K562 (cell line): Measurements from ENCODE around the gene STX11. TPM values are rescaled to one million over a fixed set of nuclear protein-coding genes. Genes with fewer than 3 reads are reported as not detected.

Source experiments
- ARID2 ChIP-seq: fragments of 450-650 bp; IDR thresholded peaks from 2 replicates; pipeline ENCODE4 v1.6.1; 2017; ENCODE audit warnings: antibody characterized with exemption, mild to moderate bottlenecking
- BRF1 ChIP-seq: IDR thresholded peaks from 3 replicates; pipeline ENCODE4 v1.6.1; 2011; ENCODE audit warnings: borderline replicate concordance, mild to moderate bottlenecking; ENCODE audit not compliant: insufficient read length; ENCODE audit errors: extremely low read depth
- CHCHD3 ChIP-seq: fragments of 250-450 bp; sonication (Bioruptor Pico); IDR thresholded peaks from 2 replicates; pipeline ENCODE4 v2.1.2; 2022; ENCODE audit warnings: mild to moderate bottlenecking
- E2F3 ChIP-seq: fragments of 250-450 bp; sonication (Bioruptor Pico); IDR thresholded peaks from 2 replicates; pipeline ENCODE4 v1.4.0; 2020; ENCODE audit warnings: mild to moderate bottlenecking
- EWSR1 ChIP-seq: fragments of 450-650 bp; IDR thresholded peaks from 2 replicates; pipeline ENCODE4 v1.6.1; 2018; ENCODE audit warnings: borderline replicate concordance, mild to moderate bottlenecking, low read depth, moderate library complexity; ENCODE audit not compliant: partially characterized antibody
- MCM7 ChIP-seq, 2 experiments: fragments of 450-650 bp; IDR thresholded peaks; 2 replicates each; pipeline ENCODE4 v1.6.1; 2016 to 2018
- MNT ChIP-seq, 2 experiments: fragments of 450-650 bp; conservative IDR thresholded peaks; 2 replicates each; pipeline ENCODE4 v1.6.1; 2017; ENCODE audit warnings: mild to moderate bottlenecking in 2 of 2, moderate library complexity in 2 of 2
- MYNN ChIP-seq, 2 experiments: sonication (generic); formaldehyde crosslinking in 1 of 2; IDR thresholded peaks; 2 replicates each; pipeline versions ENCODE4 v1.5.0 to v1.6.1; 2016 to 2020; ENCODE audit warnings: antibody characterized with exemption in 1 of 2, missing genetic modification reagents in 1 of 2
- POLR3A ChIP-seq: IDR thresholded peaks from 2 replicates; pipeline ENCODE4 v1.6.1; 2011; ENCODE audit warnings: borderline replicate concordance, mild to moderate bottlenecking, moderate library complexity; ENCODE audit not compliant: insufficient read length, insufficient read depth; ENCODE audit errors: extremely low read depth
- PRMT5 ChIP-seq: sonication (generic); formaldehyde crosslinking; IDR thresholded peaks from 2 replicates; pipeline ENCODE4 v1.5.0; 2020; ENCODE audit warnings: missing genetic modification reagents
- PTRF ChIP-seq: fragments of 450-650 bp; IDR thresholded peaks from 2 replicates; pipeline ENCODE4 v1.6.1; 2016; ENCODE audit warnings: mild to moderate bottlenecking, missing genetic modification characterization, missing compliant biosample characterization
- SMAD4 ChIP-seq: fragments of 250-450 bp; sonication (Bioruptor Pico); conservative IDR thresholded peaks from 2 replicates; pipeline ENCODE4 v1.8.0; 2021; ENCODE audit warnings: inconsistent platforms, mild to moderate bottlenecking, moderate library complexity
- SMARCE1 ChIP-seq: fragments of 450-650 bp; IDR thresholded peaks from 2 replicates; pipeline ENCODE4 v1.7.1; 2016; ENCODE audit warnings: mild to moderate bottlenecking
- VEZF1 ChIP-seq: fragments of 200-800 bp; sonication (Bioruptor generic); IDR thresholded peaks from 2 replicates; pipeline ENCODE4 v1.6.1; 2017; ENCODE audit warnings: missing genetic modification characterization, missing compliant biosample characterization
- ZNF174 ChIP-seq: fragments of 250-450 bp; sonication (Bioruptor Pico); IDR thresholded peaks from 2 replicates; pipeline ENCODE4 v1.4.0; 2020; ENCODE audit warnings: mild to moderate bottlenecking
- ZNF584 ChIP-seq: fragments of 200-800 bp; sonication (Bioruptor generic); IDR thresholded peaks from 2 replicates; pipeline ENCODE4 v1.6.1; 2016; ENCODE audit warnings: low read depth, mild to moderate bottlenecking, missing genetic modification characterization, missing compliant biosample characterization
- ZNF75A ChIP-seq: fragments of 450-650 bp; formaldehyde crosslinking; IDR thresholded peaks from 2 replicates; pipeline ENCODE4 v1.4.0; 2020; ENCODE audit warnings: mild to moderate bottlenecking
- ZNF79 ChIP-seq: fragments of 250-450 bp; sonication (Bioruptor Pico); IDR thresholded peaks from 2 replicates; pipeline ENCODE4 v1.4.0; 2020; ENCODE audit warnings: low read depth, mild to moderate bottlenecking, moderate library complexity
- ZSCAN32 ChIP-seq: fragments of 450-650 bp; formaldehyde crosslinking; IDR thresholded peaks from 2 replicates; pipeline ENCODE4 v1.4.0; 2020; ENCODE audit warnings: mild to moderate bottlenecking, moderate library complexity
- polyA plus RNA-seq, 8 experiments: library from polyadenylated mRNA; depleted of rRNA in 4 of 8; stranded (reverse) in 5 of 8; unstranded in 3 of 8; fragments of >200 nt; fragmentation: Nextera tagmentation in 2 of 8; fragmentation: Illumina TruSeq in 1 of 8; extraction: Ambion mirVana in 2 of 8; extraction: Trizol in 1 of 8; gene quantifications; 2 replicates each; pipeline versions ENCODE4 v1.2.1 to v1.2.3, GENCODE V29; 2011 to 2014; ENCODE audit warnings: inconsistent platforms in 1 of 8, missing spikeins in 1 of 8
- total RNA-seq, 7 experiments: library from RNA; depleted of rRNA in 6 of 7; stranded (reverse); fragments of >200 nt in 6 of 7; fragmentation: Illumina TruSeq in 2 of 7; extraction: Trizol in 2 of 7; gene quantifications; 2 replicates each; pipeline versions ENCODE4 v1.2.1 to v1.2.3, GENCODE V29; 2011 to 2021; ENCODE audit warnings: low replicate concordance in 1 of 7
- TF ChIP-seq, protein P1 (sequence below): fragments of 450-650 bp; IDR thresholded peaks from 2 replicates; pipeline ENCODE4 v1.6.1; 2016; ENCODE audit warnings: borderline replicate concordance
- TF ChIP-seq, protein P2 (sequence below): fragments of 450-650 bp; formaldehyde crosslinking; IDR thresholded peaks from 2 replicates; pipeline ENCODE4 v1.4.0; 2022; ENCODE audit warnings: mild to moderate bottlenecking, moderate library complexity

STX11 gene
- total and polyA plus RNA-seq, 9 of the 15 experiments (the other 6 are each of a cell fraction or from before 2014, with no cell fraction given) = 0.06 to 0.73 (median 0.40) TPM

DNA sequence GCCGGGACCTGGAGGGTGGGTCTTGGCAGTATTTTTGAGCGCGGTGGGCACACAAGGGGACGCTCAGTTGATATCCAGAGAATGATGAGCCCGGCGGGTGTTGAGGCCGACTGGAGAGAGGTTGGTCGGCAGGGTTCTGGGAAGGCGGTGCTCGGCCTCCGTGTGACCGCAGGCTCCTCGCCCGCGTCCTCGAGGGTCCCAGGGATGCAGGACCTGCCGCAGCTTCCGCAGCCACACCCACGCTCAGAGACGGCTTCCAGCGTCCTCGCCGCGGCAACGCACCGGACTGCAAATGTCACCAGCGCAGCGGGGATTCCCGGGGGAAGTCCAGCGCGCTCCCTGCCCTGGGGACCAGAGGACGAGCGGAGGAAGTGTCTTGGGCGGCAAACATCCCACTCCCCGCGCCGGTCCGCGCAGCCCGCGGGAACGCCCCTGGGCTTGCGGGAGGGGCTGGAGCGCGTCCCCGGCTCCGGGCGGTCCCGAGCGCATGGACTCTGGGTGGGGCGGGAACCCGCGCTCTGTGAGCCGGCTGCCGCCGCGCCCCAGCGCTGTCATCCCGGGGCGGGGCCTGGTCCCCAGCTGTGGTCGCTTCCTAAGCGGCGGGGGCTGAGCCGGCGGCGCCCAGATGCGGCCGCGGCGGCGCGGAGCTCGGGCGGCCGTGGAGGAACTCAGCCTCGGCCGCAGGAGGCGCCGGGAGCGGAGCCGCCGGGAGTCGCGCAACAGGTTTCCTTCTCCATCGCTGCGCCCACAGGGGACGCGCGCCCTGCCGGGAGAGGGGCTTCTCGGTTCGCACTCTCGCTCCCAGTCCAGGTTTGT, at the start of gene STX11 (continued):
- TF ChIP-seq, protein P1, sequence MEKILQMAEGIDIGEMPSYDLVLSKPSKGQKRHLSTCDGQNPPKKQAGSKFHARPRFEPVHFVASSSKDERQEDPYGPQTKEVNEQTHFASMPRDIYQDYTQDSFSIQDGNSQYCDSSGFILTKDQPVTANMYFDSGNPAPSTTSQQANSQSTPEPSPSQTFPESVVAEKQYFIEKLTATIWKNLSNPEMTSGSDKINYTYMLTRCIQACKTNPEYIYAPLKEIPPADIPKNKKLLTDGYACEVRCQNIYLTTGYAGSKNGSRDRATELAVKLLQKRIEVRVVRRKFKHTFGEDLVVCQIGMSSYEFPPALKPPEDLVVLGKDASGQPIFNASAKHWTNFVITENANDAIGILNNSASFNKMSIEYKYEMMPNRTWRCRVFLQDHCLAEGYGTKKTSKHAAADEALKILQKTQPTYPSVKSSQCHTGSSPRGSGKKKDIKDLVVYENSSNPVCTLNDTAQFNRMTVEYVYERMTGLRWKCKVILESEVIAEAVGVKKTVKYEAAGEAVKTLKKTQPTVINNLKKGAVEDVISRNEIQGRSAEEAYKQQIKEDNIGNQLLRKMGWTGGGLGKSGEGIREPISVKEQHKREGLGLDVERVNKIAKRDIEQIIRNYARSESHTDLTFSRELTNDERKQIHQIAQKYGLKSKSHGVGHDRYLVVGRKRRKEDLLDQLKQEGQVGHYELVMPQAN = no peak
- no peak for TF ChIP-seq ARID2
- no peak for TF ChIP-seq E2F3 (CRISPR knock-in tag)
- no peak for TF ChIP-seq SMARCE1
- no peak for TF ChIP-seq CHCHD3
- peak in 1 of 2 experiments; percentile 55; a peak in 1 of 4 replicates for TF ChIP-seq MNT (conservative IDR thresholded peaks at IDR 0.05)
- TF ChIP-seq VEZF1 = peak; percentile 90
- no peak for TF ChIP-seq ZNF79 (CRISPR knock-in tag)
- no peak for TF ChIP-seq PTRF (tag)
- no peak for TF ChIP-seq ZNF75A (CRISPR knock-in tag)
- no peak for TF ChIP-seq MYNN (IDR thresholded peaks at IDR 0.05)
- no peak for TF ChIP-seq MYNN (CRISPR knock-in tag; IDR thresholded peaks at IDR 0.05)
- TF ChIP-seq ZNF584 (CRISPR knock-in tag) = no peak
- TF ChIP-seq SMAD4 (CRISPR knock-in tag) = peak; percentile 63
- TF ChIP-seq BRF1 = no peak
- TF ChIP-seq, protein P2, sequence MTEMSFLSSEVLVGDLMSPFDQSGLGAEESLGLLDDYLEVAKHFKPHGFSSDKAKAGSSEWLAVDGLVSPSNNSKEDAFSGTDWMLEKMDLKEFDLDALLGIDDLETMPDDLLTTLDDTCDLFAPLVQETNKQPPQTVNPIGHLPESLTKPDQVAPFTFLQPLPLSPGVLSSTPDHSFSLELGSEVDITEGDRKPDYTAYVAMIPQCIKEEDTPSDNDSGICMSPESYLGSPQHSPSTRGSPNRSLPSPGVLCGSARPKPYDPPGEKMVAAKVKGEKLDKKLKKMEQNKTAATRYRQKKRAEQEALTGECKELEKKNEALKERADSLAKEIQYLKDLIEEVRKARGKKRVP (CRISPR knock-in tag) = no peak
- no peak for TF ChIP-seq ZSCAN32 (CRISPR knock-in tag)
- no peak for TF ChIP-seq EWSR1
- no peak for TF ChIP-seq ZNF174 (CRISPR knock-in tag)
- TF ChIP-seq POLR3A = no peak
- TF ChIP-seq MCM7 (IDR thresholded peaks at IDR 0.05) = no peak
- TF ChIP-seq PRMT5 (CRISPR knock-in tag) = no peak
